K562 (cell line): ENCODE data around the gene CNN3. TPM values are rescaled to one million over a fixed set of nuclear protein-coding genes. Genes with fewer than 3 reads are reported as not detected.

Experiments
- ATAC-seq: fragments of 200-7000 bp; cut with Tn5 transposase; 3 replicates; pipeline ENCODE4 v1.9.1; 2020; ENCODE audit warnings: moderate library complexity
- BruUV-seq: library from RNA; stranded (reverse); fragments of 400-500 nt; replicated peaks from 2 replicates; lab custom pipeline; 2021; lab: Mats Ljungman, UMichigan
- CTCF ChIA-PET: fragments of 300-600 bp; formaldehyde crosslinking; extraction: SDS; loops from one replicate; lab custom pipeline; 2021; ENCODE audit warnings: low intra/inter-chr PET ratio; lab: Yijun Ruan, JAX
- POLR2A ChIA-PET: fragments of 300-600, 350-650 bp; sonication (Branson Sonifier 250); formaldehyde crosslinking; extraction: SDS; loops from one replicate; lab custom pipeline; 2021; ENCODE audit warnings: antibody characterized with exemption, inconsistent platforms; lab: Yijun Ruan, JAX
- DNase-seq, 4 experiments: peaks; one replicate each; pipeline versions ENCODE4 v3.0.0 to v3.0.0-alpha.2; 2011 to 2018; ENCODE audit warnings: low spot score in 3 of 4, mixed read lengths in 3 of 4; ENCODE audit errors: extremely low read depth in 1 of 4
- FAIRE-seq: peaks from 2 replicates; lab custom pipeline; 2011; peaks lifted over from hg19 to GRCh38; lab: Jason Lieb, UNC
- H2AFZ ChIP-seq: 2 replicates; pipeline ENCODE4 v1.6.0; 2011; ENCODE audit warnings: low read depth, low read length, control low read depth, inconsistent platforms
- H3K27ac ChIP-seq: fragments of 200-600 bp; 3 replicates; pipeline ENCODE4 v1.8.0; 2011; ENCODE audit warnings: low read depth, mild to moderate bottlenecking, control low read depth, inconsistent platforms, low read length, moderate library complexity, mixed read lengths; ENCODE audit errors: extremely low read depth
- H3K27me3 ChIP-seq, 2 experiments: fragments of 300-600 bp in 1 of 2; 2 replicates in 1 of 2; 3 replicates in 1 of 2; pipeline versions ENCODE4 v1.6.0 to v1.8.0; 2011; ENCODE audit warnings: inconsistent platforms in 2 of 2, low read length in 2 of 2, mild to moderate bottlenecking in 1 of 2, mixed read lengths in 1 of 2, moderate library complexity in 1 of 2; ENCODE audit not compliant: control insufficient read depth in 2 of 2, insufficient read depth in 2 of 2
- H3K36me3 ChIP-seq: fragments of 300-600 bp; 3 replicates; pipeline ENCODE4 v1.8.0; 2011; ENCODE audit warnings: mild to moderate bottlenecking, low read length, inconsistent platforms; ENCODE audit not compliant: control insufficient read depth, insufficient read depth
- H3K4me1 ChIP-seq, 2 experiments: fragments of 200-600 bp in 1 of 2; replicated peaks in 1 of 2; 2 replicates in 1 of 2; 3 replicates in 1 of 2; pipeline versions ENCODE4 v1.5.1 to v1.8.0; 2011; ENCODE audit warnings: inconsistent platforms in 2 of 2, low read length in 2 of 2, mild to moderate bottlenecking in 1 of 2, mixed read lengths in 1 of 2, moderate library complexity in 1 of 2; ENCODE audit not compliant: control insufficient read depth in 2 of 2, insufficient read depth in 2 of 2
- H3K4me2 ChIP-seq: 2 replicates; pipeline ENCODE4 v1.6.1; 2011; ENCODE audit warnings: low read length, control low read depth, inconsistent platforms, mixed read lengths; ENCODE audit not compliant: insufficient read depth
- H3K4me3 ChIP-seq: fragments of 200-600 bp; sonication (generic), shearing (Covaris generic); 2 replicates; pipeline ENCODE4 v1.5.1; 2016; ENCODE audit warnings: control low read depth, inconsistent platforms
- H3K79me2 ChIP-seq: fragments of 200-600 bp; 3 replicates; pipeline ENCODE4 v1.8.0; 2011; ENCODE audit warnings: low read length, inconsistent platforms; ENCODE audit not compliant: control insufficient read depth, insufficient read depth
- H3K9ac ChIP-seq, 2 experiments: 2 replicates each; pipeline versions ENCODE4 v1.6.0 to v1.6.1; 2011; ENCODE audit warnings: low read depth in 2 of 2, low read length in 2 of 2, control low read depth in 1 of 2, inconsistent platforms in 1 of 2, mild to moderate bottlenecking in 1 of 2, mixed read lengths in 1 of 2; ENCODE audit not compliant: insufficient read depth in 1 of 2
- H3K9me1 ChIP-seq: one replicate; pipeline ENCODE4 v1.6.0; 2011; ENCODE audit warnings: inconsistent platforms, mild to moderate bottlenecking, low read length, moderate library complexity; ENCODE audit not compliant: control insufficient read depth, insufficient read depth
- H3K9me3 ChIP-seq: replicated peaks from 2 replicates; pipeline ENCODE4 v1.5.1; 2011; ENCODE audit warnings: low read depth, low read length, inconsistent platforms; ENCODE audit not compliant: control insufficient read depth, insufficient read depth
- H4K20me1 ChIP-seq: replicated peaks from 2 replicates; pipeline ENCODE4 v1.6.1; 2011; ENCODE audit warnings: low read length, inconsistent platforms, mixed read lengths; ENCODE audit not compliant: control insufficient read depth, insufficient read depth
- CHD4 ChIP-seq: fragments of 200-600 bp; sonication (generic); IDR thresholded peaks from 3 replicates; pipeline ENCODE4 v1.6.1; 2012; ENCODE audit warnings: low read depth, mild to moderate bottlenecking, mixed read lengths, low read length, inconsistent platforms; ENCODE audit not compliant: insufficient read depth, insufficient replicate concordance, poor library complexity, severe bottlenecking
- ELF2 ChIP-seq: fragments of 250-450 bp; sonication (Bioruptor Pico); IDR thresholded peaks from 2 replicates; pipeline ENCODE4 v1.5.0; 2021; ENCODE audit warnings: mild to moderate bottlenecking
- FOXK2 ChIP-seq, 2 experiments: fragments of 450-650 bp; IDR thresholded peaks in 1 of 2; conservative IDR thresholded peaks in 1 of 2; 2 replicates each; pipeline ENCODE4 v1.6.1; 2016; ENCODE audit warnings: low read depth in 2 of 2, mild to moderate bottlenecking in 1 of 2
- FOXM1 ChIP-seq, 2 experiments: fragments of 450-650 bp in 1 of 2; sonication (generic) in 1 of 2; formaldehyde crosslinking in 1 of 2; IDR thresholded peaks; 2 replicates each; pipeline versions ENCODE4 v1.6.1 to v1.9.0; 2017 to 2022; ENCODE audit warnings: low read depth in 2 of 2, mild to moderate bottlenecking in 2 of 2, missing genetic modification reagents in 1 of 2, moderate library complexity in 1 of 2
- KLF10 ChIP-seq: fragments of 250-450 bp; sonication (Bioruptor Pico); IDR thresholded peaks from 2 replicates; pipeline ENCODE4 v1.6.1; 2021; ENCODE audit warnings: matching md5 sums
- RAD21 ChIP-seq, 2 experiments: fragments of 250-450 bp in 1 of 2; fragments of 450-650 bp in 1 of 2; sonication (Bioruptor Pico) in 1 of 2; formaldehyde crosslinking in 1 of 2; IDR thresholded peaks in 1 of 2; conservative IDR thresholded peaks in 1 of 2; 2 replicates each; pipeline versions ENCODE4 v1.4.0 to v1.8.0; 2020 to 2022; ENCODE audit warnings: mild to moderate bottlenecking in 2 of 2, moderate library complexity in 1 of 2
- SMAD3 ChIP-seq: fragments of 450-650 bp; formaldehyde crosslinking; conservative IDR thresholded peaks from 2 replicates; pipeline ENCODE4 v1.4.0; 2020; ENCODE audit warnings: mild to moderate bottlenecking
- SREBF2 ChIP-seq: sonication (generic); formaldehyde crosslinking; IDR thresholded peaks from 2 replicates; pipeline ENCODE4 v1.4.0; 2020; ENCODE audit warnings: mild to moderate bottlenecking, missing genetic modification reagents
- TAF9B ChIP-seq: fragments of 450-650 bp; IDR thresholded peaks from 2 replicates; pipeline ENCODE4 v1.6.1; 2018; ENCODE audit warnings: mild to moderate bottlenecking; ENCODE audit not compliant: partially characterized antibody
- WHSC1 ChIP-seq: IDR thresholded peaks from one replicate; pipeline ENCODE4 v1.6.1; 2012; ENCODE audit warnings: low read length, control low read depth, inconsistent platforms
- WGBS: fragments of 100-300 bp; shearing (Covaris generic); methylation state at CpG from one replicate; pipeline ENCODE4 v1.1.6; 2016; ENCODE audit warnings: low coverage, mixed read lengths; ENCODE audit not compliant: insufficient coverage; ENCODE audit errors: missing lambda C conversion rate; 5-methylcytosine and 5-hydroxymethylcytosine counted together
- in situ Hi-C: fragments of 300-500 bp; cut with MboI; formaldehyde crosslinking; loops from 4 replicates; pipeline ENCODE4 v1.15.0; 2018; ENCODE audit warnings: inconsistent platforms, mixed read lengths
- intact Hi-C: fragments of 100-400 bp; cut with micrococcal nuclease; formaldehyde crosslinking; loops from 2 replicates; pipeline ENCODE4 v1.14.2; 2022
- polyA plus RNA-seq, 8 experiments: library from polyadenylated mRNA; depleted of rRNA in 4 of 8; stranded (reverse) in 5 of 8; unstranded in 3 of 8; fragments of >200 nt; fragmentation: Nextera tagmentation in 2 of 8; fragmentation: Illumina TruSeq in 1 of 8; extraction: Ambion mirVana in 2 of 8; extraction: Trizol in 1 of 8; gene quantifications; 2 replicates each; pipeline versions ENCODE4 v1.2.1 to v1.2.3, GENCODE V29; 2011 to 2014; ENCODE audit warnings: inconsistent platforms in 1 of 8, missing spikeins in 1 of 8
- total RNA-seq, 7 experiments: library from RNA; depleted of rRNA in 6 of 7; stranded (reverse); fragments of >200 nt in 6 of 7; fragmentation: Illumina TruSeq in 2 of 7; extraction: Trizol in 2 of 7; gene quantifications; 2 replicates each; pipeline versions ENCODE4 v1.2.1 to v1.2.3, GENCODE V29; 2011 to 2021; ENCODE audit warnings: low replicate concordance in 1 of 7
- TF ChIP-seq, protein P1 (sequence below), 3 experiments: IDR thresholded peaks in 2 of 3; conservative IDR thresholded peaks in 1 of 3; 2 replicates each; pipeline ENCODE4 v1.5.1; 2011 to 2012; ENCODE audit warnings: low read length in 3 of 3, mild to moderate bottlenecking in 3 of 3, control low read depth in 2 of 3, improper control_type of control experiment in 1 of 3, inconsistent platforms in 1 of 3, low read depth in 1 of 3, mixed read lengths in 1 of 3, moderate library complexity in 1 of 3; ENCODE audit not compliant: insufficient read depth in 2 of 3

CNN3 gene
- total and polyA plus RNA-seq, 9 of the 15 experiments (the other 6 are each of a cell fraction or from before 2014, with no cell fraction given) = 0.06 to 0.62 (median 0.18) TPM; not detected in 4

DNA sequence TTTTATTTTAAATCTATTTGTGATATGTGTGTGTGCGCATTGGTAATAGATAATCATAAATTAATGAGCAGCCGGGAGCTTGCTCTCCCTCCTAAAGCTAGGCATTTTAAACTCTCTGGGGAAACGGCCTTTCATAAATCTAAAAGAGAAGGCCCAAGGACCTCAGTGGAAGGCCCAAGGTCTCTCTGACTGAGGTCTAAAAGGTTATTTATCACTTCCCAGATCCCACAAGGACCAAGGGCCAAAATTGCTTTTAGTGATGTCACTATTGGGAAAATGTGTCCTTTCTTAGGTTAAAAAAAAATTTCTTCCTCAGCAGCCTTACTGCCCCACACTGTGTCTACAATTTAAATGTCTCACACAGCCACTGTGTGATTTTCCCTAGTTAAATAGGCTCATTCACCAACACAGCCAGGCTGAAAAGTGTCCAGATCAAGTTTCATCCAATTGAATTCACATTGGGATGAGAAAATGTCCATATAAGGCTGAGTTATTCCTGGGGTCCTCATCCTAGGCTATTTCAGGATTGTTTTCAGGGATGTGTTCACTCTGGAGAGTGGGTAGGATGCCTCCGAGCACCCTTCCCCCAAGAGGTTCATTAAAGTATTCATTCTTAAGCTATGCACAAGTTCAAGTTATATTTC is 60.6 kb downstream of the CNN3 start:
- WGBS = 21% methylated on average over 4 of the region's 4 CpGs
- Histone ChIP-seq H2AFZ (no peak overlapping the region), H4K20me1 (no peaks in the 10 kb centered on the region), H3K79me2 (no peaks in the 10 kb centered on the region), H3K4me2 (no peak overlapping the region), H3K27me3 (peaks cover 19 to 20% of the 10 kb centered on the region in 2 experiments), H3K27ac (no peak overlapping the region), H3K9me3 (no peaks in the 10 kb centered on the region), H3K4me1 (no peaks in the 10 kb centered on the region), H3K9me1 (no peaks in the 10 kb centered on the region), H3K36me3 (no peaks in the 10 kb centered on the region), H3K9ac (no peak overlapping the region), H3K4me3 (no peak overlapping the region)
- POLR2A ChIA-PET = interaction anchor here (1.9 kb wide), 1 partner anchor 12 kb away, joined by 5 read pairs; no protein-coding TSS in a partner anchor
- BruUV-seq = no TSS peak
- intact Hi-C loops = no loop called here
- DNase-seq (no peak), FAIRE-seq (no peak), ATAC-seq (no peak)
- CTCF ChIA-PET = no interaction called here
- in situ Hi-C loops = no loop called here
- no peak for TF ChIP-seq ELF2 (CRISPR knock-in tag)
- TF ChIP-seq FOXM1 (IDR thresholded peaks at IDR 0.05; ENCODE audit: low read depth) = no peak
- no peak for TF ChIP-seq FOXM1 (CRISPR knock-in tag; IDR thresholded peaks at IDR 0.05; ENCODE audit: low read depth)
- TF ChIP-seq FOXK2 (conservative IDR thresholded peaks at IDR 0.05 in 1 of 2, IDR thresholded peaks at IDR 0.05 in 1 of 2; ENCODE audit: low read depth in 2 of 2) = no peak
- TF ChIP-seq, protein P1, sequence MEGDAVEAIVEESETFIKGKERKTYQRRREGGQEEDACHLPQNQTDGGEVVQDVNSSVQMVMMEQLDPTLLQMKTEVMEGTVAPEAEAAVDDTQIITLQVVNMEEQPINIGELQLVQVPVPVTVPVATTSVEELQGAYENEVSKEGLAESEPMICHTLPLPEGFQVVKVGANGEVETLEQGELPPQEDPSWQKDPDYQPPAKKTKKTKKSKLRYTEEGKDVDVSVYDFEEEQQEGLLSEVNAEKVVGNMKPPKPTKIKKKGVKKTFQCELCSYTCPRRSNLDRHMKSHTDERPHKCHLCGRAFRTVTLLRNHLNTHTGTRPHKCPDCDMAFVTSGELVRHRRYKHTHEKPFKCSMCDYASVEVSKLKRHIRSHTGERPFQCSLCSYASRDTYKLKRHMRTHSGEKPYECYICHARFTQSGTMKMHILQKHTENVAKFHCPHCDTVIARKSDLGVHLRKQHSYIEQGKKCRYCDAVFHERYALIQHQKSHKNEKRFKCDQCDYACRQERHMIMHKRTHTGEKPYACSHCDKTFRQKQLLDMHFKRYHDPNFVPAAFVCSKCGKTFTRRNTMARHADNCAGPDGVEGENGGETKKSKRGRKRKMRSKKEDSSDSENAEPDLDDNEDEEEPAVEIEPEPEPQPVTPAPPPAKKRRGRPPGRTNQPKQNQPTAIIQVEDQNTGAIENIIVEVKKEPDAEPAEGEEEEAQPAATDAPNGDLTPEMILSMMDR (IDR thresholded peaks at IDR 0.05 in 2 of 3, conservative IDR thresholded peaks at IDR 0.05 in 1 of 3; ENCODE audit: insufficient read depth in 2 of 3, low read depth in 1 of 3, low read length in 3 of 3) = no peak
- no peak for TF ChIP-seq SREBF2 (CRISPR knock-in tag)
- no peak for TF ChIP-seq WHSC1
- no peak for TF ChIP-seq SMAD3
- no peak for TF ChIP-seq KLF10 (CRISPR knock-in tag)
- no peak for TF ChIP-seq TAF9B
- TF ChIP-seq CHD4 = no peak
- TF ChIP-seq RAD21 (CRISPR knock-in tag; conservative IDR thresholded peaks at IDR 0.05 in 1 of 2, IDR thresholded peaks at IDR 0.05 in 1 of 2) = no peak
